HepG2 (cell line): ENCODE measurements around the gene WDR45B. TPM values are rescaled to one million over a fixed set of nuclear protein-coding genes. Genes with fewer than 3 reads are reported as not detected.
A peak's percentile ranks its signal among the peaks of the same experiment; 100 is the strongest.

Experiments
- ATAC-seq: fragments of 200-7000 bp; cut with Tn5 transposase; 3 replicates; pipeline ENCODE4 v1.9.1; 2020; ENCODE audit warnings: mild to moderate bottlenecking, moderate library complexity
- BruUV-seq: library from RNA; stranded (reverse); fragments of 400-500 nt; replicated peaks from 2 replicates; lab custom pipeline; 2021; lab: Mats Ljungman, UMichigan
- CTCF ChIA-PET: fragments of 300-600 bp; formaldehyde crosslinking; extraction: SDS; loops from one replicate; lab custom pipeline; 2021; ENCODE audit warnings: low total read pairs, inconsistent platforms, low intra/inter-chr PET ratio; lab: Yijun Ruan, JAX
- POLR2A ChIA-PET: fragments of 350-600 bp; sonication (Branson Sonifier 250); formaldehyde crosslinking; loops from one replicate; lab custom pipeline; 2020; ENCODE audit warnings: antibody characterized with exemption, inconsistent platforms; lab: Yijun Ruan, JAX
- DNase-seq: peaks from one replicate; pipeline ENCODE4 v3.0.0-alpha.2; 2015; ENCODE audit warnings: low spot score
- FAIRE-seq: peaks from 3 replicates; lab custom pipeline; 2011; peaks lifted over from hg19 to GRCh38; lab: Jason Lieb, UNC
- H2AFZ ChIP-seq: one replicate; pipeline ENCODE4 v1.6.1; 2011; ENCODE audit warnings: low read length, inconsistent platforms
- H3K27ac ChIP-seq: fragments of 300-600 bp; 3 replicates; pipeline ENCODE4 v1.8.0; 2011; ENCODE audit warnings: mixed run types, mild to moderate bottlenecking, mixed read lengths, low read length, inconsistent platforms; ENCODE audit not compliant: insufficient read depth; ENCODE audit errors: extremely low read length
- H3K27me3 ChIP-seq, 2 experiments: fragments of 200-600 bp in 1 of 2; 2 replicates in 1 of 2; 3 replicates in 1 of 2; pipeline versions ENCODE4 v1.6.0 to v1.8.0; 2011; ENCODE audit warnings: low read length in 2 of 2, mild to moderate bottlenecking in 2 of 2, moderate library complexity in 2 of 2, inconsistent platforms in 1 of 2; ENCODE audit not compliant: insufficient read depth in 2 of 2, control insufficient read depth in 1 of 2
- H3K36me3 ChIP-seq, 2 experiments: fragments of 200-600 bp in 1 of 2; replicated peaks in 1 of 2; 2 replicates in 1 of 2; 3 replicates in 1 of 2; pipeline versions ENCODE4 v1.5.1 to v1.8.0; 2011; ENCODE audit warnings: low read length in 2 of 2, inconsistent platforms in 1 of 2; ENCODE audit not compliant: insufficient read depth in 2 of 2, control insufficient read depth in 1 of 2
- H3K4me1 ChIP-seq: 2 replicates; pipeline ENCODE4 v1.5.1; 2012; ENCODE audit warnings: low read length, inconsistent platforms; ENCODE audit not compliant: insufficient read depth
- H3K4me2 ChIP-seq: 2 replicates; pipeline ENCODE4 v1.6.0; 2011; ENCODE audit warnings: low read depth, low read length, inconsistent platforms
- H3K4me3 ChIP-seq, 3 experiments: fragments of 200-600 bp in 1 of 3; sonication (generic), shearing (Covaris generic) in 1 of 3; replicated peaks in 1 of 3; 2 replicates each; pipeline ENCODE4 v1.5.1; 2011 to 2016; ENCODE audit warnings: low read length in 3 of 3, inconsistent platforms in 2 of 3, low read depth in 2 of 3, mild to moderate bottlenecking in 2 of 3, control low read depth in 1 of 3, mixed read lengths in 1 of 3; ENCODE audit not compliant: insufficient read depth in 1 of 3
- H3K79me2 ChIP-seq: one replicate; pipeline ENCODE4 v1.6.1; 2011; ENCODE audit warnings: low read length, inconsistent platforms; ENCODE audit not compliant: insufficient read depth
- H3K9ac ChIP-seq: 2 replicates; pipeline ENCODE4 v1.6.0; 2011; ENCODE audit warnings: mild to moderate bottlenecking, low read depth, low read length, inconsistent platforms; ENCODE audit not compliant: insufficient read depth
- H3K9me3 ChIP-seq: 2 replicates; pipeline ENCODE4 v1.5.1; 2012; ENCODE audit warnings: mild to moderate bottlenecking, low read length
- H4K20me1 ChIP-seq: 2 replicates; pipeline ENCODE4 v1.6.0; 2011; ENCODE audit warnings: inconsistent platforms, mild to moderate bottlenecking, low read length, moderate library complexity; ENCODE audit not compliant: insufficient read depth
- BRD4 ChIP-seq: sonication (generic); formaldehyde crosslinking; IDR thresholded peaks from 2 replicates; pipeline ENCODE4 v1.4.0; 2020; ENCODE audit warnings: missing genetic modification reagents
- GTF2F1 ChIP-seq: fragments of 150-350 bp; IDR thresholded peaks from 2 replicates; pipeline ENCODE4 v1.6.1; 2014; ENCODE audit warnings: low read length
- KDM5B ChIP-seq: sonication (generic); formaldehyde crosslinking; IDR thresholded peaks from 2 replicates; pipeline ENCODE4 v1.4.0; 2020; ENCODE audit warnings: missing genetic modification reagents, mild to moderate bottlenecking, borderline replicate concordance
- RBM22 ChIP-seq: fragments of 200-400 bp; formaldehyde crosslinking; optimal IDR thresholded peaks from 2 replicates; pipeline ENCODE3; 2017; ENCODE audit warnings: mild to moderate bottlenecking, low read length, moderate library complexity
- TBL1XR1 ChIP-seq: fragments of 150-350 bp; IDR thresholded peaks from 2 replicates; pipeline ENCODE4 v1.6.1; 2014; ENCODE audit warnings: borderline replicate concordance, low read length; ENCODE audit not compliant: partially characterized antibody
- ZBTB33 ChIP-seq: sonication (generic); formaldehyde crosslinking; IDR thresholded peaks from 2 replicates; pipeline ENCODE4 v1.4.0; 2020; ENCODE audit warnings: missing genetic modification reagents
- ZBTB43 ChIP-seq: sonication (generic); formaldehyde crosslinking; conservative IDR thresholded peaks from 2 replicates; pipeline ENCODE4 v1.4.0; 2020; ENCODE audit warnings: missing genetic modification reagents
- ZNF614 ChIP-seq: IDR thresholded peaks from 2 replicates; pipeline ENCODE4 v1.6.1; 2018; ENCODE audit warnings: missing biosample characterization, missing genetic modification reagents, inconsistent platforms, borderline replicate concordance
- ZNF687 ChIP-seq: sonication (generic); formaldehyde crosslinking; IDR thresholded peaks from 2 replicates; pipeline ENCODE4 v1.5.1; 2020; ENCODE audit warnings: mild to moderate bottlenecking, missing genetic modification reagents, moderate library complexity
- ZNF766 ChIP-seq: sonication (generic); formaldehyde crosslinking; IDR thresholded peaks from 2 replicates; pipeline ENCODE4 v1.5.0; 2020; ENCODE audit warnings: missing genetic modification reagents, borderline replicate concordance
- WGBS: methylation state at CpG from one replicate; pipeline ENCODE4 v1.1.6; 2017; ENCODE audit warnings: low lambda C conversion rate; 5-methylcytosine and 5-hydroxymethylcytosine counted together
- in situ Hi-C: cut with HindIII; loops from 2 replicates; pipeline ENCODE4 v1.10.0; 2017; ENCODE audit warnings: low pct_unique_long_range_greater_than_20kb; ENCODE audit not compliant: extremely low pct_ligation_motif_present
- intact Hi-C: fragments of 100-400 bp; cut with micrococcal nuclease; formaldehyde crosslinking; loops from one replicate; pipeline ENCODE4 v1.10.0; 2022; ENCODE audit not compliant: unreplicated experiment
- polyA plus RNA-seq, 8 experiments: library from polyadenylated mRNA; depleted of rRNA in 3 of 8; stranded (reverse) in 7 of 8; unstranded in 1 of 8; fragments of >200 nt; fragmentation: Illumina TruSeq in 4 of 8; extraction: Trizol in 4 of 8; gene quantifications; 2 replicates each; pipeline versions ENCODE4 v1.2.1 to v1.2.3, GENCODE V29; 2011 to 2016; ENCODE audit warnings: low read depth in 4 of 8, missing spikeins in 1 of 8, mixed read lengths in 1 of 8; ENCODE audit not compliant: insufficient read depth in 1 of 8
- total RNA-seq, 5 experiments: library from RNA; depleted of rRNA; stranded (reverse); fragments of >200 nt; fragmentation: Illumina TruSeq; extraction: Trizol; gene quantifications; 2 replicates each; pipeline ENCODE4 v1.2.3, GENCODE V29; 2016; ENCODE audit warnings: low read depth in 1 of 5

WDR45B gene
- total and polyA plus RNA-seq, 2 of the 13 experiments (the other 11 are each of a cell fraction or from before 2014, with no cell fraction given): 86.2 to 155 TPM

- Histone ChIP-seq H3K9me3 (no peaks in the 10 kb centered on the region), H4K20me1 (0 out of 2 replicates have a peak, but pooled peaks cover 7% of the 10 kb centered on the region), H3K4me1 (peaks cover 36% of the 10 kb centered on the region), H3K9ac (no peak overlapping the region), H3K36me3 (peaks cover 36 to 79% of the 10 kb centered on the region in 2 experiments), H3K4me2 (no peak overlapping the region), H3K27me3 (no peaks in the 10 kb centered on the region), H3K79me2 (peaks cover 52% of the 10 kb centered on the region), H3K4me3 (no peak overlapping the region), H3K27ac (no peak overlapping the region), H2AFZ (no peak overlapping the region)
- intact Hi-C loops: no loop called here
- peak; percentile 23 for FAIRE-seq
- TF ChIP-seq RBM22: peak; percentile 66
- TF ChIP-seq BRD4 (CRISPR knock-in tag): no peak
- no TSS peak for BruUV-seq
- 94% methylated on average over 6 of the region's 6 CpGs for WGBS
- ChIA-PET POLR2A (no interaction called here), CTCF (no interaction called here)
- no peak for DNase-seq
- in situ Hi-C loops: no loop called here
- ATAC-seq: no peak
Measured at GRCh38 chr17:82571855-82572254, 76.4 kb downstream of the WDR45B start.

- peaks cover 60% of the 10 kb centered on the region for H3K79me2 ChIP-seq
- H3K4me1 ChIP-seq: peaks cover 52% of the 10 kb centered on the region
- H2AFZ ChIP-seq: no peak overlapping the region
- H4K20me1 ChIP-seq: 0 out of 2 replicates have a peak, but pooled peaks cover 7% of the 10 kb centered on the region
- ATAC-seq (no peak), DNase-seq (no peak), FAIRE-seq (no peak)
- WGBS: 94% methylated on average over 9 of the region's 9 CpGs
- H3K36me3 ChIP-seq: peaks cover 36 to 80% of the 10 kb centered on the region in 2 experiments
- no TSS peak for BruUV-seq
- POLR2A ChIA-PET: interaction anchor here (1.8 to 3.1 kb wide), 3 partner anchors 10 to 21 kb away, joined by 5 to 15 read pairs (median 12); no protein-coding TSS in a partner anchor
- H3K27ac ChIP-seq: peak overlapping the region; percentile 49
- H3K4me2 ChIP-seq: no peak overlapping the region
- H3K4me3 ChIP-seq: no peak overlapping the region
- in situ Hi-C loops (no loop called here), intact Hi-C loops (no loop called here)
- H3K27me3 ChIP-seq: no peaks in the 10 kb centered on the region
- CTCF ChIA-PET: no interaction called here
- no peak overlapping the region for H3K9ac ChIP-seq
- no peaks in the 10 kb centered on the region for H3K9me3 ChIP-seq
- no peak for TF ChIP-seq ZBTB43
- no peak for TF ChIP-seq ZNF766
- TF ChIP-seq GTF2F1: no peak
- no peak for TF ChIP-seq ZNF614 (CRISPR knock-in tag)
- 0 out of 2 replicates have a peak, but pooled peaks have one; percentile 1 for TF ChIP-seq KDM5B (CRISPR knock-in tag)
- TF ChIP-seq TBL1XR1: no peak
- TF ChIP-seq ZNF687 (CRISPR knock-in tag): peak; percentile 40; the same call in 1 of the 2 replicates
- TF ChIP-seq ZBTB33: peak; percentile 66
Measured at GRCh38 chr17:82570277-82570676, 78.0 kb downstream of the WDR45B start.
